Measurements from ENCODE around the gene BFSP2.

DNA sequence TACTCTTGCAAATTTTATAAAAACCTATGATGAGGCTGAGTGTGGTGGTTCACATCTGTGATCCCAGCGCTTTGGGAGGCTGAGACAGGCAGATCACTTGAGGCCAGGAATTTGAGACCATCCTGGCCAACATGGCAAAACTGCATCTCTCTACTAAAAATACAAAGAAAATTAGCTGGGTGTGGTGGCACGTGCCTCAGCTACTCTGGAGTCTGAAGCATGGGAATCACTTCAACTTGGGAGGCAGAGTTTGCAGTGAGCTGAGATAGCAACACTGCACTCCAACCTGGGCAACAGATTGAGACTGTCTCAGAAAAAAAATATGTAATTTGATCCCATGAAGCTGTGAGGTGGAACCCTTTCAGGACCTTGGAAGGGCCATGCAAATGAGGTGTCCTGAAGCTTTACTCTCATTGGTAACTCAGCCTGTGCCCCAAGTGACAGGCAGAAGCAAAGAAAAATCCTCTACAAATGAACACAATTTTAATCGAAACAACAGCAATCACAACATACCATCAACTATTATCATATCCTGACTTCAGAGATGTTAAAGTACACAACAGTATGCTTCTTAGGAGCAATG, 89.0 kb downstream of the BFSP2 start:
- TF ChIP-seq CTCF (IDR thresholded peaks at IDR 0.05), result no peak
- no peak for TF ChIP-seq POLR2A (IDR thresholded peaks at IDR 0.05)
